Activated T-helper 1 cell treated with anti-CD3 and anti-CD28 coated beads, Interleukin-12 subunit alpha, Interleukin-12 subunit beta, Interleukin-2, Interleukin-4 antibody, amounts not matched to agents 30 ng/mL and 10 ng/mL and 1 ng/mL, durations not matched to agents 14 hours and 24 hours and 36 hours (primary cell): ENCODE data around the gene JARID2. TPM values are rescaled to one million over a fixed set of nuclear protein-coding genes. Genes with fewer than 3 reads are reported as not detected.
A peak's percentile ranks its signal among the peaks of the same experiment; 100 is the strongest.

Experiments used
- DNase-seq: peaks from one replicate; pipeline ENCODE4 v3.0.0; 2021; ENCODE audit warnings: low spot score
- H3K27ac Mint-ChIP-seq: one replicate; pipeline ENCODE4 v1.8.0; 2021; ENCODE audit warnings: mild to moderate bottlenecking, mixed read lengths
- H3K27me3 Mint-ChIP-seq: one replicate; pipeline ENCODE4 v1.8.0; 2022; ENCODE audit warnings: mild to moderate bottlenecking, moderate library complexity, mixed read lengths; ENCODE audit not compliant: insufficient read depth
- H3K36me3 Mint-ChIP-seq: one replicate; pipeline ENCODE4 v1.8.0; 2021; ENCODE audit warnings: low read depth, mixed read lengths
- H3K4me1 Mint-ChIP-seq: one replicate; pipeline ENCODE4 v1.8.0; 2021; ENCODE audit warnings: low read depth, mixed read lengths
- H3K4me3 Mint-ChIP-seq: one replicate; pipeline ENCODE4 v1.8.0; 2021; ENCODE audit warnings: mild to moderate bottlenecking, moderate library complexity, mixed read lengths
- H3K9me3 Mint-ChIP-seq: one replicate; pipeline ENCODE4 v1.8.0; 2021; ENCODE audit warnings: mixed read lengths
- intact Hi-C: fragments of 100-400 bp; cut with micrococcal nuclease; formaldehyde crosslinking; loops from one replicate; pipeline ENCODE4 v1.15.1; 2024
- total RNA-seq: library from RNA; stranded (reverse); gene quantifications from 2 replicates; pipeline ENCODE4 v1.2.3, GENCODE V29; 2022

The JARID2 gene
- total RNA-seq, 1 donor from 2014 or later, result 60.5 TPM

DNA sequence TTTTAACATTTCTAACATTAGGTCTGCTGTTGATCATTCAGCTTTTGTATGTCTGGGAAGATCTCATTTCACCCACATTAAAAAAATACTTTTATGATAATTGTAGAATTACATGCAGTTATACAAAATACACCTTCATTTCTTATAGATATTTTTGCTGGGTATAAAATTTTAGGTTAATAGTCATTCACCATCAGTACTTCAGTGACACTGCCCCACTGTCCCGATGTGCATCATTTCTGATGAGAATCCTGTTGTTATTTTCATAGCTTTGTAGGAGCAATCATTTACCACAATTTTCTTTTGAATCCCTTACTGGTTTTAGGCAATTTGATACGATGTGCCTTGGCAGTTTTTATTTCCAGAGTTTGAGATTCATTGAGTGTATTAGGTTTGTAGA is 173.6 kb downstream of the JARID2 start:
- no peak for DNase-seq
- peaks cover 66% of the 10 kb centered on the region for H3K4me1 Mint-ChIP-seq
- H3K36me3 Mint-ChIP-seq, result peaks cover 47% of the 10 kb centered on the region
- H3K4me3 Mint-ChIP-seq, result no peak overlapping the region
- intact Hi-C loops, result loop anchor here (2.0 to 5.0 kb wide), 2 partner anchors 687 to 967 kb away; no protein-coding TSS in a partner anchor
- peaks cover 26% of the 10 kb centered on the region for H3K9me3 Mint-ChIP-seq
- H3K27ac Mint-ChIP-seq, result peak overlapping the region; percentile 15
- H3K27me3 Mint-ChIP-seq, result no peaks in the 10 kb centered on the region

- no peak for DNase-seq
- Mint-ChIP-seq H3K27me3 (no peaks in the 10 kb centered on the region), H3K36me3 (peaks cover 55% of the 10 kb centered on the region), H3K27ac (peak overlapping the region; percentile 83), H3K9me3 (peaks cover 25% of the 10 kb centered on the region), H3K4me3 (peak overlapping the region; percentile 44), H3K4me1 (peaks cover 75% of the 10 kb centered on the region)
- intact Hi-C loops, result no loop called here
Measured at GRCh38 chr6:15420959-15421438, 175.1 kb downstream of the JARID2 start.

DNA sequence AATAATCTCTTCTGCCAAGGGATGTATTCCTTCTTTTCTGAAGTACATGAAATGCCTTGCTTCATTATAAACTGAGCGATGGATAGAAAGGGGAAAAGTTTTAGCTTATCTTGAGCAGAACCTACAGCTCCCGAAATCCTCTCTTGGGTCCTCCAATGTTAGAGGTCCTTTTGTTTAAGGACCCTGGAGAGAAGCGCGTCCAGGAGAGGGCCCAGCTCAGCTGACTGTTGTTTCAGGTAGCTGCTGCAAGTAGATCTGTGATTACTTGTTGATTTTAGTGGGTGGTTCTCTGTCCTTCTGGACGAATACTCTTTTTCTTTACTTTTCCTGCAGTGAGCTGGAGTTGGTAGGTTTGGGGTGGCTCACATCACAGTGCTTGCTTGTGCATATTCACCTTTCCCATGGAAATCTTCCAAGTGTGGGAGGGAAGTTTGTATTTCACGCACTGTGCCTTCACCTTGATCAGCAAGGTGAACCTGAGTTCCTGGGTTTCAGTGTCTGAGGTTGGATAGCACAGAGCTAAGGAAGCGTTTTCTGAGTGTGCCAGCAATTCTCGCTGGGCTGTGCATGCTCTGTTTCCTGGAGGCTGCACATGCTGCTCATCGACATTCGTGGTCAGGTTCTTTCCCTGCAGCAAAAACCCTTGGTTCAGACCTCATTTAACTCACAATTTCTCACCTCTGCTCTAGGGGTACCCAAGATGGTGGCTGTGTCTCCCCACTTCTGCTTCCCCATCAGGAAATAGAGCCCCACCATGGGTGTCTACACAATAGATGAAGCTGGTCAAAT is 176.3 kb downstream of the JARID2 start:
- peak overlapping the region; percentile 83 for H3K27ac Mint-ChIP-seq
- H3K4me1 Mint-ChIP-seq, result peaks cover 80% of the 10 kb centered on the region
- peaks cover 19% of the 10 kb centered on the region for H3K9me3 Mint-ChIP-seq
- DNase-seq, result peak; percentile 50
- peak overlapping the region; percentile 59 for H3K4me3 Mint-ChIP-seq
- no peaks in the 10 kb centered on the region for H3K27me3 Mint-ChIP-seq
- H3K36me3 Mint-ChIP-seq, result peaks cover 59% of the 10 kb centered on the region
- intact Hi-C loops, result loop anchor here (1.0 to 2.0 kb wide), 3 partner anchors 11 to 19 kb away; no protein-coding TSS in a partner anchor

GRCh38 chr6:15423286-15423993 is 177.6 kb downstream of the JARID2 start:
- no peak for DNase-seq
- intact Hi-C loops, result loop anchor here (2.0 kb wide), 1 partner anchor 17 kb away; no protein-coding TSS in a partner anchor
- peaks cover 18% of the 10 kb centered on the region for H3K9me3 Mint-ChIP-seq
- peak overlapping the region; percentile 17 for H3K4me3 Mint-ChIP-seq
- H3K27ac Mint-ChIP-seq, result peak overlapping the region; percentile 46
- peaks cover 80% of the 10 kb centered on the region for H3K4me1 Mint-ChIP-seq
- peaks cover 55% of the 10 kb centered on the region for H3K36me3 Mint-ChIP-seq
- H3K27me3 Mint-ChIP-seq, result no peaks in the 10 kb centered on the region

GRCh38 chr6:15425947-15426346 is 180.1 kb downstream of the JARID2 start:
- H3K27ac Mint-ChIP-seq, result no peak overlapping the region
- H3K9me3 Mint-ChIP-seq, result no peaks in the 10 kb centered on the region
- H3K36me3 Mint-ChIP-seq, result peaks cover 47% of the 10 kb centered on the region
- H3K27me3 Mint-ChIP-seq, result no peaks in the 10 kb centered on the region
- no peak for DNase-seq
- intact Hi-C loops, result no loop called here
- H3K4me3 Mint-ChIP-seq, result no peak overlapping the region
- H3K4me1 Mint-ChIP-seq, result peaks cover 93% of the 10 kb centered on the region

- no peaks in the 10 kb centered on the region for H3K27me3 Mint-ChIP-seq
- H3K27ac Mint-ChIP-seq, result no peak overlapping the region
- peaks cover 93% of the 10 kb centered on the region for H3K4me1 Mint-ChIP-seq
- no peak overlapping the region for H3K4me3 Mint-ChIP-seq
- intact Hi-C loops, result no loop called here
- no peak for DNase-seq
- peaks cover 45% of the 10 kb centered on the region for H3K36me3 Mint-ChIP-seq
- no peaks in the 10 kb centered on the region for H3K9me3 Mint-ChIP-seq
Measured at GRCh38 chr6:15426395-15426794, 180.5 kb downstream of the JARID2 start.

DNA sequence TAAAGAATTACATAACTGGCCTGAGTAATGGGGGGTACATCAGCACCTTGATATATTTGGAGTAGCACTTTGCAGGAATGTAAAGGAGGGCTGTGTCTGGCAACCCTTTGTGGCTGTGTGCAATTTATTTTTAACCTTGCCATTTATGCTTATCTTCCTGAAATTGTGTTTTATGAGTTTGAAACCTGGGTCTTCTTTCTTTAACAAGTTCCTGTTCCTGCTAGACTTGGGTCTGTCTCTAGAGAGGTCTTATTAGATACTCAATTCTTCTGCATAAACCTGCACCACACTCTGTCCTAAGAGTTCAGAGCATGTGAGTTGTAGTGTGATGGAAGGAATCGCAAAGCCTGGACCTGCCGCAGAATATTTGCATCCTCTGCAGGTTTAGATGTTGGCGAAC is 181.0 kb downstream of the JARID2 start:
- H3K4me1 Mint-ChIP-seq, result peaks cover 93% of the 10 kb centered on the region
- H3K4me3 Mint-ChIP-seq, result no peak overlapping the region
- H3K9me3 Mint-ChIP-seq, result no peaks in the 10 kb centered on the region
- H3K36me3 Mint-ChIP-seq, result peaks cover 46% of the 10 kb centered on the region
- H3K27ac Mint-ChIP-seq, result no peak overlapping the region
- intact Hi-C loops, result no loop called here
- H3K27me3 Mint-ChIP-seq, result no peaks in the 10 kb centered on the region
- DNase-seq, result no peak

DNA sequence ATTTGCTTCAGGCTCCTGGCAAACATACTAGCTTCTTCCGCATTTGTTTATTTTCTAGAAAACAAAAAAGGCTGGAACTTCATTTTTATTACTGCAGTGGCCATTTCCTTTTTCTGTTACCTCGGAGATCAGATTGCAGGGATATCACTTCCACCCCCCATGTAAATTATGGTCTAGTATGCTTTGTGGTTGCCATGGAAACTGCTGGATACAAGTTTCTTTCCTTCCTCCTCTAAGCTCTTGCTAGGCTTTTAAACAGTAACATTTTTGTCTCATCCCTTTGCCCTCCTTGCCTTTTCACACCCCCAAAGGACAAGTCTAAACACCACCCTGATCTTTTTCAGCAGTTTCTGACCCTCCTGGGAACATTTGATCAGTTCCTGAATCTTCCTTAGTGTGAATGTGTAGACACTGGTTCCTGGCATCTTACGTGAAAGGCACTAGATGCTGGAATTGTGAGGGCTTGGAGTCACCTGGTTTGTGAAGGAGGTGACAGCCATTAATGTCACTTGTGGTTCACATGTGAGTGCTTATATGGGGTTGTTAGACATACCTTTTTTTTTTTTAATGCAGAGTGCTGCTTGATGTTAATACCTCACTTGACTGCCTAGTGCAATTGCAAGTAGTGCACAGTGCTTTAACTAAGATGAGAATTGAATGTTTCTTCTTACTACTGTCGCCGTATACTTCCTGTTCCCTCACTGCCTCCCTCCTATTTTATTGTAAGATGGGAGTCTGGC is 181.6 kb downstream of the JARID2 start:
- Mint-ChIP-seq H3K4me1 (peaks cover 93% of the 10 kb centered on the region), H3K4me3 (peak overlapping the region; percentile 7), H3K27ac (peak overlapping the region; percentile 68), H3K9me3 (no peaks in the 10 kb centered on the region), H3K27me3 (no peaks in the 10 kb centered on the region), H3K36me3 (peaks cover 52% of the 10 kb centered on the region)
- no peak for DNase-seq
- intact Hi-C loops, result no loop called here

DNA sequence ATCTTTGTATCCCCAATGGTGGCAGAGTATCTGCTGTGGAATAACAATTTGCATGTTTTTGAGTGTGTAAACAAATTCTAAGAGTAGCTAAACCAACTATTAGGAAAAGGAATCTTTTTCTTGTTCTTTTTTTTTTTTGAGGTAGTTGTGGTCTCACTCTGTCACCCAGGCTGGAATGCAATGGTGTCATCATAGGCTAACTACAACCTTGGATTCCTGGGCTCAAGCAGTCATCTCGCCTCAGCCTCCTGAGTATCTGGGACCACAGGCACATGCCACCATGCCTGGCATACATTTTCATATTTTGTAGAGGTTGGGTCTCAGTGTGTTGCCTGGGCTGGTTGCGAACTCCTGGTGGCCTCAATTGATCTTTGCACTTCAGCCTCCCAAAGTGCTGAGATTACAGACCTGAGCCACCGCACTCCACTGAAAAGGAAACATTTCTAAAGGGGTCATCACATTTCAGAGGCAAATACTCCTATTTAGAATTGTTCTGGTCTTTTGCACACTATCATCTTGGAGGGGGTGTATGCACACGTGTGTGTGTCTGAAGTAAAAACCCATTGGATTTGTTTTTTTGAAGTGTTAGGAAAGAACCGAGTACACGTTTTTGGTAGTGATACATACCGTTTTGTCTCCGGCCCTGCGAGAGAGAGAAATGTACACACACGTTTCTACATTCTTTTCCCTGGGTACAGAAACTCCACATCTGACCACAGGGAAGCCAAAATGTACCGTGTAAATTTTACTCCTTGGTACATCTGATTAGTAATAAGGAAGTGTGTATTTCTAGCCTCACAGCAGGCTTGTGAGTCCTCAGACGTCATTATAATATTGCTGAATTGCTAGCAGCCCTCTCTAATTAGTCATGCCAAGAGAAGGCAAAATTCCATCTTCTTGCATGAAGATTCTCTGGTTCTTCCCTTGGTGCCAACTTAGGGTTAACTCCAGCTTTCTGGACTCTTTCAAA is 183.6 kb downstream of the JARID2 start:
- intact Hi-C loops, result loop anchor here (10.0 kb wide), 1 partner anchor 195 kb away; no protein-coding TSS in a partner anchor
- no peak for DNase-seq
- no peak overlapping the region for H3K4me3 Mint-ChIP-seq
- peaks cover 93% of the 10 kb centered on the region for H3K4me1 Mint-ChIP-seq
- H3K27ac Mint-ChIP-seq, result no peak overlapping the region
- H3K9me3 Mint-ChIP-seq, result no peaks in the 10 kb centered on the region
- H3K36me3 Mint-ChIP-seq, result peaks cover 46% of the 10 kb centered on the region
- H3K27me3 Mint-ChIP-seq, result no peaks in the 10 kb centered on the region

GRCh38 chr6:15430186-15430585 is 184.3 kb downstream of the JARID2 start:
- DNase-seq, result no peak
- H3K9me3 Mint-ChIP-seq, result peaks cover 4% of the 10 kb centered on the region
- peak overlapping the region; percentile 16 for H3K27ac Mint-ChIP-seq
- peaks cover 45% of the 10 kb centered on the region for H3K36me3 Mint-ChIP-seq
- H3K4me3 Mint-ChIP-seq, result no peak overlapping the region
- intact Hi-C loops, result loop anchor here (10.0 kb wide), 1 partner anchor 195 kb away; no protein-coding TSS in a partner anchor
- H3K4me1 Mint-ChIP-seq, result peaks cover 97% of the 10 kb centered on the region
- no peaks in the 10 kb centered on the region for H3K27me3 Mint-ChIP-seq

DNA sequence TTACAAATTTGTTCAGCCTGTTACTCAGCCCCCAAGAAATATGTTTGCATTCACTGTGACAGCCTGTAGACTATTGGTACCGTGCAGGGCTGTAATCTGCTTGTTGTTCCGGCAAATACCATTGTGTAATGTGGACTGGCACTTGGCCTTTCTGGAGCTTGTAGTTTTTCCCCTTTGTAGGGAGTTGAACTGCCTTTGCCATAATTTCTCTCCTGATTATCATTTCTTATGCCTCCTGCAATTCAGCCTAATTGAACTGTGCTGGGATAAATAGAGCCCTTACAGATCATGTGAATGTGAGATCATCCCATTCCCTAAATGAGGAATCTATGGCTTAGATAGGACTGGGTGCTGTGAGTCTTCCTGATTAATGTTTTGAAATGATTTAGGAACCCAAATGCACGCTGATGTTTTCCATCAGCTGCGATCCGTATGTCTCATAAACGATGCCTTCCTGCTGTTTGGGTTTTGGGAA is 185.1 kb downstream of the JARID2 start:
- H3K36me3 Mint-ChIP-seq, result peaks cover 39% of the 10 kb centered on the region
- H3K9me3 Mint-ChIP-seq, result peaks cover 4% of the 10 kb centered on the region
- no peak for DNase-seq
- H3K27ac Mint-ChIP-seq, result no peak overlapping the region
- intact Hi-C loops, result loop anchor here (10.0 kb wide), 1 partner anchor 194 kb away; no protein-coding TSS in a partner anchor
- no peaks in the 10 kb centered on the region for H3K27me3 Mint-ChIP-seq
- peaks cover 93% of the 10 kb centered on the region for H3K4me1 Mint-ChIP-seq
- no peak overlapping the region for H3K4me3 Mint-ChIP-seq
